Measurements from ENCODE around the gene PARPBP.

GRCh38 chr12:102114212-102114611 is 5.8 kb upstream of the PARPBP start:
- TF ChIP-seq CTCF (IDR thresholded peaks at IDR 0.05 in 4 of 5, conservative IDR thresholded peaks at IDR 0.05 in 1 of 5) (no peak), POLR2A (IDR thresholded peaks at IDR 0.05) (no peak)

Data from gastrocnemius medialis (tissue), 4 donors.